Stimulated activated memory B cell treated with anti-CD40 and anti-IgM and Interleukin-4, amounts not matched to agents 10 μg/mL and 1 μg/mL and 100 μg/mL, for 72 hours (primary cell): ENCODE results near the gene GRAMD2A.

Source experiments
- ATAC-seq: fragments of 150-1000 bp; cut with Tn5 transposase; 2 replicates; pipeline ENCODE4 v1.10.0; 2021
- H3K27ac Mint-ChIP-seq: one replicate; pipeline ENCODE4 v1.8.0; 2022; ENCODE audit warnings: mild to moderate bottlenecking, mixed read lengths
- H3K27me3 Mint-ChIP-seq: one replicate; pipeline ENCODE4 v1.8.0; 2022; ENCODE audit warnings: mixed read lengths
- H3K36me3 Mint-ChIP-seq: one replicate; pipeline ENCODE4 v1.8.0; 2022; ENCODE audit warnings: mixed read lengths
- H3K4me1 Mint-ChIP-seq: one replicate; pipeline ENCODE4 v1.8.0; 2022; ENCODE audit warnings: mixed read lengths
- H3K4me3 Mint-ChIP-seq: one replicate; pipeline ENCODE4 v1.8.0; 2022; ENCODE audit warnings: mild to moderate bottlenecking, moderate library complexity, mixed read lengths
- H3K9me3 Mint-ChIP-seq: one replicate; pipeline ENCODE4 v1.8.0; 2022; ENCODE audit warnings: mixed read lengths

The GRAMD2A gene

DNA sequence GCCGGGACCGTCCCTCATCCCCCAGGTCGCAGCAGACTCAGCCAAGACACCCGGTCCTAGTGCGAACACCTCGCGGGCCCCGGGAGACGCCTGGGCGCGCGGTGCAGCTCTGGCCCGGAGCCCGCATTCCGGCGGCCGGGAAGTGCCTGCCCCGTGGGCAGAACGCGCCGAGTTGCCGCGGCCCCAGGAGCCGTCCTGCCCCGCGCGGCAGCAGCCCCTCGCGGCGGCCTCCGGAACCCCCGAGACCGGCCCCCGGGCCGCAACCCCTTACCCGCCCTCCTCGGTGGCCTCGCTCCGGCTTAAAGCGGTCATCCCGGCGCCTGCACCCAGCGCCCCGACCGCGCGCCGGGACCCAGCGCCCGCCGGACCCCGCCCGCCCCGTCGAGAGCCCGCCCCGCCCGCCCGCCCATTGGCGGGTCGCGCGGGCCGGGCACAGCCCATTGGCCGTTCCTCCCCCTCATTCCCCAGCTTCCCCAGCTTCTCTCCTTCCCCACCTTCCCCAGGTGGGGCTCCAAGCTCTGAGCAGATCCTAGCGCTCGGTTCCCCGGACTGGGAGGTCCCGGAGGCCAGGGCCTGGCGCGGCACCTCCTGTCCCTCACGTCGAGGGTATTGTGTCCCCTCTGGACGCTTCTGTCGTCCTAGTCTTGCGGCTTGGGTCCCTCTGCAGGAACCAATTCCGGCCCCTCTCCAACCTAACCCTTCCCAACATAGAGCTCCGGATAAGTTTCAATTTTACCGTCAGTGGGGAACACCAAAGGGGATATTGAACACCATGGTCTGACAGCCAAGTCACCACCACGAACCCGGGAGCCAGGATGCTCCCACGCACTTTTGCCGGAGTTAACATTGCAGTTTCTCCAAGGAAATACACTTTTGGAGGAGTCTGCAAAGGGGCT is at the start of gene GRAMD2A:
TSS of gene GRAMD2A (minus strand) at position 328 of the 896 bp plus-strand sequence.
- H3K9me3 Mint-ChIP-seq: no peaks in the 10 kb centered on the region
- peak within 1 kb of the TSS; percentile 79 for H3K4me3 Mint-ChIP-seq
- H3K4me1 Mint-ChIP-seq: peaks cover 48% of the 10 kb centered on the region
- peaks cover 43% of the 10 kb centered on the region for H3K36me3 Mint-ChIP-seq
- peak; percentile 54 for ATAC-seq
- H3K27me3 Mint-ChIP-seq: peaks cover 24% of the 10 kb centered on the region
- H3K27ac Mint-ChIP-seq: peak within 1 kb of the TSS; percentile 70

DNA sequence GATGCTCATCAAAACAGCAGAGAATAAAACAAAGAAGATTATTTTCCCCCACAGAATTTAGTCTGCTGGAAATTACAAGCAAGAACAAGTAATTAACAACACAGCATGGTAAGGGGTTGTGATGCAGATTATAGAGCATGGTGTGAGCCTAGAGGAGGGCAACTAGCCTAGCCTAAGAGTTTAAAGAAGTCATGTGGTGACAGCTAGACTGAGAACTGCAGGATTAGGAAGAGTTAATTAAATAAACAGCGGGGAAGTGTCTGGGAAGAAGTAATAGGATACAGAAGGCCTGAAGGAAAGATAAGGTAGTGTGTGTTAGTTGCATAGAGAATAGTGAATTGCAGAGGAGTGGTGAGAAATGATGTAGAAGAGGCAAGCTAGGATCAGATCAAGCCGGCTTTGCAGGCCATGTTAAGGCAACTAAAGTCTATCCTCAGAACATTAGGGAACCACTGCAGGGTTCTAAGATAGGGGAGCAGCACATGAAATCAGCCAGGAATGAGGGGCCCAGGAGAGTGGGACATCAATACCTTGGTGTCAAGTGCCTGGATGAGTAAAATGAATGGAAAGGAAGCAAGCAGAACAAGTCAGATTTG is 45.3 kb upstream of the GRAMD2A start:
- H3K36me3 Mint-ChIP-seq: peaks cover 52% of the 10 kb centered on the region
- no peaks in the 10 kb centered on the region for H3K4me1 Mint-ChIP-seq
- H3K4me3 Mint-ChIP-seq: no peak overlapping the region
- ATAC-seq: no peak
- no peak overlapping the region for H3K27ac Mint-ChIP-seq
- H3K27me3 Mint-ChIP-seq: no peaks in the 10 kb centered on the region
- H3K9me3 Mint-ChIP-seq: no peaks in the 10 kb centered on the region

DNA sequence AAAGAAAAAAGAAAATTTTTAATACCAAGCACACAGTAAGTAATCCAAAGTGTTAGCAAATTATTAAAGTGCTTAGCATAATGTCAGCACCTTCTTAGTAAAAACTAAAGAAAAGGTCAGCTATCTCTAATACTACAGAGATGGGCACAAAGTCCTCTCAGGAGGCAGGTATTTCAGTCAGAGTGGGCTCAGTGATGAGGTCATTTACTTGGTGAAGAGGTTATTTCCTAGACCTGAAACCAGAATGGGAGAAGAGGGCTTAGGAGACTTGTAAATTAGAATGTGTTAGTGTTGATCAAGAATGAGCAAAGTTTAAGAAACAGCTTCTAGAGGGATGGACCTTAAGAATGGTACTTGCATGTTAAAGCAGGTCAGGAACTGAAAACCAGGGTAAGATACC is 42.1 kb upstream of the GRAMD2A start:
- Mint-ChIP-seq H3K4me3 (no peak overlapping the region), H3K4me1 (peaks cover 8% of the 10 kb centered on the region), H3K27ac (no peak overlapping the region), H3K27me3 (no peaks in the 10 kb centered on the region), H3K36me3 (peaks cover 37% of the 10 kb centered on the region), H3K9me3 (no peaks in the 10 kb centered on the region)
- ATAC-seq: no peak

DNA sequence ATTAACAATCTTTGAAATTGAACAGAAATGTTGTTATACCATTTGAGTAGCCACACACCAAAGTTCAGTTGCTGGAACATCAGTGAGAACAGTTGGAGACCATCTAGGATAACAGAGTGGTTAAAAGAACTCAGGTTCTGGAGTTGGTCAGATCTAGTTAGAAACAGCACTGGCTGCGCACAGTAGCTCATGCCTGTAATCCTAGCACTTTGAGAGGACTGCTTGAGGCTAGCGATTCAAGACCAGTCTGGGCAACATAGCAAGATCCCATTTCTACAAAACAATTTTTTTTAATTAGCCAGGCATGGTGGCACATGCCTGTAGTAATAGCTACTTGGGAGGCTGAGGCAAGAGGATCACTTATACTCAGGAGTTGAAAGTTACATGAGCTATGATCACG is 41.0 kb upstream of the GRAMD2A start:
- peaks cover 8% of the 10 kb centered on the region for H3K4me1 Mint-ChIP-seq
- ATAC-seq: no peak
- H3K9me3 Mint-ChIP-seq: no peaks in the 10 kb centered on the region
- H3K36me3 Mint-ChIP-seq: peaks cover 26% of the 10 kb centered on the region
- H3K27ac Mint-ChIP-seq: no peak overlapping the region
- H3K4me3 Mint-ChIP-seq: no peak overlapping the region
- H3K27me3 Mint-ChIP-seq: no peaks in the 10 kb centered on the region

DNA sequence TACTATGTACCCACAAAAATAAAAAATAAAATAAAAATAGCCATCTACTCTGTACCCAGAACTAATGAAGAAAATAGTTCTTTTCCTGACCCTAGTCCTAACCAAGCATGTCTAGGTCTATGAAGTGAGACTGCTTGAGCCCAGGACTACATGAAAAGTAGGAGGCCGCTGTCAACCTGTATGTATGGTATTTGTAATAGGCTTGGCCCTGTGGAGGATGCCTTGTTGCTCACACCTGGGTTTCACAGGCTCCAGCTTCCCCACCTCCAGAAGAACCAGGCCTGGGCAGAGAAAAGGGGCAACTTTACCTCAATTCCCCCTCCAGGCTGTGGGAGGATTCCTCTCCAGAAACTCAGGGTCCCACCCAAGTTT is 40.3 kb upstream of the GRAMD2A start:
- Mint-ChIP-seq H3K27me3 (no peaks in the 10 kb centered on the region), H3K4me1 (peaks cover 8% of the 10 kb centered on the region), H3K27ac (peak overlapping the region; percentile 67), H3K4me3 (no peak overlapping the region), H3K36me3 (peaks cover 21% of the 10 kb centered on the region), H3K9me3 (no peaks in the 10 kb centered on the region)
- no peak for ATAC-seq

DNA sequence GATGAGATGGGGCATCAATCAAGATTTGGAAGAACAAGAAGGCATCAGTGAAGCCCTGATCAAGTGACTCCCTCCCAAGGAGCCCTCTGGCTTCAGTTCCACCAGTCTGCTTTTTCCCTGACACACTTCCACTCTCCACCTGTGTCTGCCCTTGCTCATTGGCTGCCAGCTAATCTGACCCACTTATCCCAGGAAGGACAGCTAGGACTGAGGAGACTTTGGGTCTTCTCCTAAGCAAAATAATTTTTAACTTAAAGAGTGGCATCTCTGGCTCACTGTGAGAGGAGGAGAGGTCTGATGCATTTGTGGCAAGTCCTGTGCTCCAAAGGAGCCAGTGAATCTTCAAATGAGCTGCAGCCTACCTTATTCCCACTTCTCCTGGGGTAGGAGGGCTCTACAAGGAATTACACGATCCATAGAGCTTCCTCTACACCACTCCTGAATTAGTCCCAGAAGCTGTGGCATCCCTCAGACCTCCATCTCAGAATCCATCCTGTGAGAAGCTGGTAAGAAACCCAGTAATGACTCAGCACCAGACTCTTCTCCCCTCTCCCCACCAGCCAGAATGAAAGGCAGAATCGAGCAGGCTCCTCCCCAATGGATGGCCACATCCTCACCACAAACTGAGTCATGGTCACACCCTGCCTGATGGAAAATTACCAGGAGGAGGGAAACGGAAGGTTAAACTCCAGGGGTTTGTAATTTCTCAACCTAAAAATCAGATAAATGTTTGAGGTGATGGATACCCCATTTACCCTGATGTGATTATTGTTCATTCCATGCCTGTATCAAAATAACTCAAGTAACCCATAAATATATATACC is 39.7 kb upstream of the GRAMD2A start:
- H3K27ac Mint-ChIP-seq: peak overlapping the region; percentile 67
- H3K36me3 Mint-ChIP-seq: peaks cover 15% of the 10 kb centered on the region
- peaks cover 14% of the 10 kb centered on the region for H3K4me1 Mint-ChIP-seq
- peak; percentile 75 for ATAC-seq
- H3K9me3 Mint-ChIP-seq: no peaks in the 10 kb centered on the region
- peak overlapping the region; percentile 24 for H3K4me3 Mint-ChIP-seq
- H3K27me3 Mint-ChIP-seq: no peaks in the 10 kb centered on the region

DNA sequence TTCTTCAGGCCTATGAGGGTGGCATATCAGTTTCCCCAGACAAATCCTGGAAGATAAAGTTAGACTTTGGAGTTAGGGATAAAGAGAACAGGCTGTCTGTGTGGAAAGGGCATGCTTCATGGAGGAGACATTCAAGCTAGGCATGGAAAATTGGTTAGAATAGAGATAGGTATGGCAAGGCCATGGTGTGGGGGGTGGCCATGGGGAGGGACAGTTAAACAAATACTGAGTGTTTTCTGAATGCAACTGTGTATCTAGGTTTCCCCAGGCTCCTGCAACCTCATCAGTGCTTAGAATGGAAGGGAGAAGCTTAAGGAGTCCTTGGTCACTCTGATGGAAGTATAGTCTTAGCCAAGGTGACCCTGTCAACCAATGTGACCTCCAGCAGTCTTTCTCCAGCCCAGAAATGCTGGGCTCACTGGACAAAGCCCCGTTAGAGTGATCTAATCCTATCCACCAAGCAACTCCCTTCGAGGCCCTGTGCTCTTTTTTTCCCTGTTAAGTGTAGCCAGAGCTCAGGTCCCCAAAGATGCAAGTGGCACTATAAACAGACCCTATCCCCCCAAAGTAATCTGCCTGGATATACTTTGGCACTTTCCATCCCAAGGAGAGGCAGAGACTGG is 38.9 kb upstream of the GRAMD2A start:
- ATAC-seq: no peak
- peaks cover 7% of the 10 kb centered on the region for H3K36me3 Mint-ChIP-seq
- peaks cover 22% of the 10 kb centered on the region for H3K4me1 Mint-ChIP-seq
- H3K27ac Mint-ChIP-seq: peak overlapping the region; percentile 67
- H3K9me3 Mint-ChIP-seq: no peaks in the 10 kb centered on the region
- H3K4me3 Mint-ChIP-seq: no peak overlapping the region
- no peaks in the 10 kb centered on the region for H3K27me3 Mint-ChIP-seq

DNA sequence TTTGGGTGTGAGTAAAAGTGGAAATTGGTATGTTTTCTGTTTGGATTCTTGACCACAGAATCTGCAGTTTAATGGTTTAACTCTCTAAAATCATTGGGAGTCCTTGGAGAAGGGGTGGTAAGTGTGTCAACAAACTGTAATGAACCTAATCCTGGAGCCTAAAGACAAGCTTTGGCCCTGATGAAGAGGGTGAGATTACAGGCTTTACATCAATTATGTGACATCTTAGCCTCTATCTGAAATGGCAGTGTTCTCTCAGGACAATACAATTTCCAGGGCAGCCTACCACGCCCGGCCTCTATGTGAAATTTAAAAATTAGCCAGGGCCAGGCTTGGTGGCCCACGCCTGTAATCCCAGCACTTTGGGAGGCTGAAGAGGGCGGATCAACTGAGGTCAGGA is 37.7 kb upstream of the GRAMD2A start:
- Mint-ChIP-seq H3K27me3 (no peaks in the 10 kb centered on the region), H3K9me3 (no peaks in the 10 kb centered on the region), H3K4me3 (no peak overlapping the region), H3K27ac (no peak overlapping the region), H3K4me1 (peaks cover 24% of the 10 kb centered on the region), H3K36me3 (peaks cover 4% of the 10 kb centered on the region)
- no peak for ATAC-seq

DNA sequence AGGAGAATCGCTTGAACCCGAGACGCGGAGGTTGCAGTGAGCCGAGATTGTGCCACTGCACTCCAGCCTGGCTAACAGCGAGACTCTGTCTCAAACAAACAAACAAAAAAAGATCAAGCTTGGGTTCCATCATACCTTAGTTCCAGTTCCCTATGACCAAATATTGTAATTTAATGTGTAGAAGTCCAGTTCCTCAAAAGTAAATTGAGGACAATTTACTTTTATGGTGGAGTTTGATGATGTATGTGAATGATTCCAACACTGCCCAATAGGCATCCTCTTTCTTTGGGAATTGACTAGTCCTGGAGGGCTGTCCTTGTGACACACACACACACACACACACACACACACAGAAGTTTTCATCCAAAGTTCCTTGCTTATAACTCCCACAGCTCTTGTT is 36.2 kb upstream of the GRAMD2A start:
- H3K4me3 Mint-ChIP-seq: no peak overlapping the region
- H3K36me3 Mint-ChIP-seq: peaks cover 17% of the 10 kb centered on the region
- H3K9me3 Mint-ChIP-seq: no peaks in the 10 kb centered on the region
- ATAC-seq: no peak
- no peak overlapping the region for H3K27ac Mint-ChIP-seq
- H3K4me1 Mint-ChIP-seq: peaks cover 34% of the 10 kb centered on the region
- H3K27me3 Mint-ChIP-seq: no peaks in the 10 kb centered on the region

DNA sequence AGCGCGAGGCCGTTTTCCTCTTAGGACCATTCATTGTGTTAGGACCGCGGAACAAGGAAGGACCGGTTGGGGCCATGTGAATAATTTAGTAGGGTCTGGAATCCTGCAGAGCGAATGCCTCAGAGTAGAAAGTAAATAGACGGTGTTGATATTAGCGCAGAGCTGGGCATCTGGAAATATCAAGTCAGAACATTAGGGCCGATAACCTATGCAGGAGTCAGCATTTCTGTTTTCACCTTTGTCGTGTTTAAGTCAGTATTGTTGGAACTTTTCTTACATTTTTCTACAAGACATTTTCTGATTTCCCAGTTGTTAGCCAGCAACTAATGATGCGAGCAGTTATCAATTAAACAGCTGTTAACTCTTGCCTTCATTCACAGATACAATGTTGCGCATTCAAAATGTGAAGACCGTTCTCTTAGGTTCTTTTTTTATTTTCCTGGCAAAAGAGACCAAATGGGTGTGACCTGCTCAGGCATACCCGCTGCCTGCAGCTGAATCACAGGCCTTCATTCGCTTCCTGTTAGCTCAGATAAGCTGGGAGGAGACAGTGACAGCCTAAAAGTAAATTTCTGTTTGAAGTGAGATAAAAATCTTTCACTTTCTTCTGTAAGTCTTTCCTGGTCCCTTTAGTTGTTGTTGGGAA is 34.4 kb upstream of the GRAMD2A start:
- no peaks in the 10 kb centered on the region for H3K27me3 Mint-ChIP-seq
- peaks cover 41% of the 10 kb centered on the region for H3K4me1 Mint-ChIP-seq

DNA sequence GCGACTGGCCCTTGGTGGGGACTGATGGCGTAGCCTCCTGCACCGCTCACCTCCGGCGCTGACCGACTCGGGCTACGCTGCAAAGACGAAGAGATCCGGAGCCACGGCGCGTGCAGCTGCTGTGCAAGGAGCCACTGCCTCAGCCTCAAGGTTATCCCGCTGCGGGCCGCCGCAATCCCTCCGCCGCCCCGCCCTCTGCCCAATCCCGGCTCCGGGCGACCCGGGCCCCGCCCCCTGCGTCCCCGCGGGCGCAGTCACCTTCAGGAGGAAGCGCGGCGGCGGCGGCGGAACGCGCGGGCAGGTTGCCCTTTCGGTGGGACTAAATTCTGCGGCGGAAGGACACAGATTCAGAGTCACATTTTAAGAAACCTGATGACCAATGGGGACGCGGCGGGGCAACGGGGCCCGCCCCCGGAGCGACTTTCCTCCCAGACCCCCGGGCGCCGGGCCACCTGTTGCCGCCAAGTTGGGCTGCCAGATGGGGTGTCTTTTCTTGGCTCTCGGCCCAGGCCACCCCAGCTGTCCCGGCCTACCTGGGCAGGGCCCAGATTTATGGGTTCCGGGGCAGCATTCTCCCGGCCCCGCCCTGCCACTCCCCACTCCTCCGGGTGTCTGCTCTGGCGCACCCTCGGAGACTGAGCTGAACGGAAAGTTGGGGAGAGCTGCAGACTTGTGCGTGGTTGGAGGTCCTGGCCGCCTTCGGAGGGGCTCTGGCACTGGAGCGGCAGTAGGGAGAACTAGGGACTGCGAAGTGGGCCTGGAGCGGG is 33.7 kb upstream of the GRAMD2A start, which contains the start of gene PKM:
TSS of gene PKM (minus strand) at position 125 of the 767 bp plus-strand sequence. CDS start 12,093 bp downstream, outside the sequence.
- Mint-ChIP-seq H3K9me3 (no peaks in the 10 kb centered on the region), H3K27ac (peak within 1 kb of the TSS; percentile 92), H3K4me1 (peaks cover 48% of the 10 kb centered on the region), H3K36me3 (peaks cover 18% of the 10 kb centered on the region), H3K27me3 (no peaks in the 10 kb centered on the region), H3K4me3 (peak within 1 kb of the TSS; percentile 94)
- peak; percentile 77 for ATAC-seq

More for the DNA sequence above, 34.4 kb upstream of the GRAMD2A start:
- H3K4me3 Mint-ChIP-seq: peak overlapping the region; percentile 94
- H3K9me3 Mint-ChIP-seq: no peaks in the 10 kb centered on the region
- peaks cover 18% of the 10 kb centered on the region for H3K36me3 Mint-ChIP-seq
- peak overlapping the region; percentile 92 for H3K27ac Mint-ChIP-seq
- ATAC-seq: no peak

DNA sequence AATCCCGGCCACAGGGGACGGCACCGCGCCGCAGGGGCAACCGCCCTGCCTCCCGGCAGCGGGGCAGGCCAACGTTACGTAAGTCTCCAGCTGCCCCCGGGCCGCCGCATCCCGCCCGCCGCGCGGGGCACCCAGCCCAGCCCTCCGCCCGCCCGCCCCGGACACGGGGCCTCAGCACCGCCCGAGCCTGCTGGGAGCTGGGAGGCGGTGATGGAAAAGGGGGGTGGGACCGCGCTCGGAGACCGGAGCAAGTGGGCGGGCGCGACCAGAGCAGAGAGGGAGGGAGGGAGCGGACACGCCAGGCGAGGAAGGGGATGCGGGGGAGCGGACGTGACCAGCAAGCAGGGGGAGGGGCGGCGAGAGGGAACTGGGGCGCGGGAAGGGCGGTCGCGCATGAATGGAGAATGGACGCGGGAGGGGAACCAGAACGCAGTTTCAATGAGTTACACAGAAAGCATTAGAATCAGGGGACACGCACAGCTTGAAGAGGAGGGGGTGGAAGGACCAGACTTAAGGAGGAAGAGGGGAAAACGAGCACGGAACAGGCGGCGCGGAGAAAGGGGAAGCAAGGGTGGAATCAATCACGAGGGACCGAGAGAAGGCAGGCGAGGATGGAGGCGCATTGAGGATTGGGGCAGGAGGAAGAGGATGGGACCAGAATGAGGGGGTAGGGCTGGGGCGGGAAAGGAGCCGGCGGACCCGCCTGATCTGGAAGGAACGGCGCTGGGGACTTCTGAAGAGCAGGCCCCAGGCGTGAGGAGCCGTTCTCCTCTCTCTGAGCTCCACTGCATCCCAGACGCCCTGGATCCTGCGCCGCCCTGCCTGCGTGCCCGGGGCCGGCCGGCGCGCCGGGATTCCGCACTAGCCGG is 32.8 kb upstream of the GRAMD2A start:
- Mint-ChIP-seq H3K4me1 (peaks cover 56% of the 10 kb centered on the region), H3K36me3 (peaks cover 27% of the 10 kb centered on the region), H3K9me3 (no peaks in the 10 kb centered on the region), H3K4me3 (peak overlapping the region; percentile 94), H3K27me3 (no peaks in the 10 kb centered on the region), H3K27ac (peak overlapping the region; percentile 92)
- ATAC-seq: peak; percentile 15

DNA sequence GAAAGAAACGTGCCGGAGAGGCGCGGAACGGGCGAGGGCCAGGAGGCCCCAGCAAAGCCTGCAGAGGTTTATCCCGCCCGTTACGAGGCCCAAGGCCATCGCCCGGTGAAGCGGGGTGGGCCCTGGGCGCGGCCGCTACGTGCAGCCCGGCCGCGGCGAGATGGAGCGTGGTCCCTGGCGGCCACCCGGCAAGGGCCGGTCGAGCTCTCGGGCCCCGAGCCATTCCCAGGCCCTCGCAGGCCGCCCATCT is 32.3 kb upstream of the GRAMD2A start:
- H3K27ac Mint-ChIP-seq: peak overlapping the region; percentile 92
- H3K4me3 Mint-ChIP-seq: peak overlapping the region; percentile 94
- H3K9me3 Mint-ChIP-seq: no peaks in the 10 kb centered on the region
- H3K36me3 Mint-ChIP-seq: peaks cover 29% of the 10 kb centered on the region
- ATAC-seq: no peak
- H3K27me3 Mint-ChIP-seq: no peaks in the 10 kb centered on the region
- H3K4me1 Mint-ChIP-seq: peaks cover 58% of the 10 kb centered on the region
